Neural progenitor cell (in vitro differentiated cells): ENCODE results near the gene UBE2V1. TPM values are rescaled to one million over a fixed set of nuclear protein-coding genes. Genes with fewer than 3 reads are reported as not detected.
"Not testable (repeated sequence)": the region's sequence is repeated elsewhere in the genome, so short reads cannot be mapped to it uniquely, and the experiment has no call there.

Experiments used
- DNase-seq: peaks from one replicate; pipeline ENCODE4 v3.0.0-alpha.2; 2016; ENCODE audit warnings: low spot score
- H2AFZ ChIP-seq: fragments of 200-600 bp; sonication (generic); replicated peaks from 2 replicates; pipeline ENCODE4 v1.6.1; 2016; ENCODE audit warnings: antibody characterized with exemption
- H3F3A ChIP-seq: fragments of 200-600 bp; sonication (generic); 2 replicates; pipeline ENCODE4 v1.6.1; 2016; ENCODE audit warnings: antibody characterized with exemption, low read depth
- H3K27ac ChIP-seq: fragments of 200-600 bp; sonication (generic); 2 replicates; pipeline ENCODE4 v1.5.1; 2016; ENCODE audit warnings: mild to moderate bottlenecking
- H3K27me3 ChIP-seq: fragments of 200-600 bp; sonication (generic); 2 replicates; pipeline ENCODE4 v1.6.1; 2016; ENCODE audit warnings: mild to moderate bottlenecking, moderate library complexity
- H3K36me3 ChIP-seq: fragments of 200-600 bp; sonication (generic); 2 replicates; pipeline ENCODE4 v1.5.1; 2016
- H3K4me1 ChIP-seq: fragments of 200-600 bp; sonication (generic); 2 replicates; pipeline ENCODE4 v1.6.1; 2016; ENCODE audit warnings: mixed run types
- H3K4me2 ChIP-seq: fragments of 200-600 bp; sonication (generic); 2 replicates; pipeline ENCODE4 v1.6.1; 2016
- H3K4me3 ChIP-seq: fragments of 200-600 bp; sonication (generic); 2 replicates; pipeline ENCODE4 v1.5.1; 2016
- H3K79me2 ChIP-seq: fragments of 200-600 bp; sonication (generic); 2 replicates; pipeline ENCODE4 v1.6.1; 2016; ENCODE audit warnings: low read depth
- H3K9ac ChIP-seq: fragments of 200-600 bp; sonication (generic); 2 replicates; pipeline ENCODE4 v1.6.1; 2016
- H3K9me3 ChIP-seq: fragments of 200-600 bp; sonication (generic); 2 replicates; pipeline ENCODE4 v1.5.1; 2016; ENCODE audit warnings: low read depth
- H4K20me1 ChIP-seq: fragments of 200-600 bp; sonication (generic); 2 replicates; pipeline ENCODE4 v1.6.1; 2016; ENCODE audit warnings: low read depth
- H3K27ac Mint-ChIP-seq: 3 replicates; pipeline ENCODE4 v1.8.0; 2021; ENCODE audit warnings: mixed read lengths
- H3K27me3 Mint-ChIP-seq: 2 replicates; pipeline ENCODE4 v1.8.0; 2022; ENCODE audit warnings: low read depth, mild to moderate bottlenecking, inconsistent platforms, moderate library complexity, mixed read lengths; ENCODE audit not compliant: insufficient read depth
- H3K36me3 Mint-ChIP-seq: 3 replicates; pipeline ENCODE4 v1.8.0; 2021; ENCODE audit warnings: mixed read lengths
- H3K4me1 Mint-ChIP-seq: 3 replicates; pipeline ENCODE4 v1.8.0; 2021; ENCODE audit warnings: mixed read lengths
- H3K4me3 Mint-ChIP-seq: 3 replicates; pipeline ENCODE4 v1.8.0; 2021; ENCODE audit warnings: mild to moderate bottlenecking, moderate library complexity, mixed read lengths
- H3K9me3 Mint-ChIP-seq: 3 replicates; pipeline ENCODE4 v1.8.0; 2020; ENCODE audit warnings: mixed read lengths
- CTCF ChIP-seq: fragments of 200-600 bp; sonication (generic); IDR thresholded peaks from 2 replicates; pipeline ENCODE4 v1.5.1; 2017; ENCODE audit warnings: antibody characterized with exemption, mild to moderate bottlenecking
- EZH2 ChIP-seq: fragments of 200-600 bp; sonication (generic); IDR thresholded peaks from 2 replicates; pipeline ENCODE4 v1.6.1; 2017; ENCODE audit warnings: antibody characterized with exemption, mild to moderate bottlenecking, moderate library complexity
- EZH2phosphoT487 ChIP-seq: fragments of 200-600 bp; sonication (generic); IDR thresholded peaks from 2 replicates; pipeline ENCODE4 v1.6.1; 2017; ENCODE audit warnings: antibody characterized with exemption
- total RNA-seq: library from RNA; depleted of rRNA; stranded (reverse); fragments of >200 nt; gene quantifications from 2 replicates; pipeline ENCODE4 v1.2.3, GENCODE V29; 2015; ENCODE audit warnings: low replicate concordance

The UBE2V1 gene
- total RNA-seq, 1 donor from 2014 or later: 143 TPM

- peaks cover 11% of the 10 kb centered on the region for H3K27me3 Mint-ChIP-seq
- H3K27me3 ChIP-seq: no peaks in the 10 kb centered on the region
- no peaks in the 10 kb centered on the region for H3K9me3 Mint-ChIP-seq
- peaks cover 4% of the 10 kb centered on the region for H3F3A ChIP-seq
- no peak overlapping the region for H3K27ac ChIP-seq
- no peak overlapping the region for H3K4me3 Mint-ChIP-seq
- H3K4me3 ChIP-seq: no peak overlapping the region
- H3K4me2 ChIP-seq: no peak overlapping the region
- no peaks in the 10 kb centered on the region for H4K20me1 ChIP-seq
- H3K9me3 ChIP-seq: no peaks in the 10 kb centered on the region
- peaks cover 7% of the 10 kb centered on the region for H3K4me1 ChIP-seq
- no peak overlapping the region for H3K9ac ChIP-seq
- no peaks in the 10 kb centered on the region for H3K36me3 Mint-ChIP-seq
- H2AFZ ChIP-seq: no peak overlapping the region
- H3K79me2 ChIP-seq: no peaks in the 10 kb centered on the region
- H3K4me1 Mint-ChIP-seq: peaks cover 24% of the 10 kb centered on the region
- no peak overlapping the region for H3K27ac Mint-ChIP-seq
- no peak for DNase-seq
- no peaks in the 10 kb centered on the region for H3K36me3 ChIP-seq
- TF ChIP-seq EZH2phosphoT487: no peak
- no peak for TF ChIP-seq EZH2
- TF ChIP-seq CTCF: no peak
Measured at GRCh38 chr20:50066161-50066834, 46.7 kb downstream of the UBE2V1 start.

GRCh38 chr20:50065325-50065615 is 47.7 kb downstream of the UBE2V1 start:
- peaks cover 9% of the 10 kb centered on the region for H3K27me3 Mint-ChIP-seq

GRCh38 chr20:50063763-50064162 is 49.2 kb downstream of the UBE2V1 start:
- not testable (repeated sequence) for H3K4me3 Mint-ChIP-seq, H3K27ac ChIP-seq, H3K27me3 ChIP-seq, H4K20me1 ChIP-seq, H3K9me3 Mint-ChIP-seq, H2AFZ ChIP-seq, H3K4me3 ChIP-seq, H3K4me1 ChIP-seq, H3F3A ChIP-seq, DNase-seq, H3K9ac ChIP-seq, H3K36me3 ChIP-seq, H3K27ac Mint-ChIP-seq, H3K79me2 ChIP-seq, H3K4me2 ChIP-seq, H3K36me3 Mint-ChIP-seq, H3K9me3 ChIP-seq
- Mint-ChIP-seq H3K27me3 (peaks cover 11% of the 10 kb centered on the region), H3K4me1 (peaks cover 24% of the 10 kb centered on the region)

More at GRCh38 chr20:50065325-50065615, 47.7 kb downstream of the UBE2V1 start:
- Histone ChIP-seq H2AFZ (no peak overlapping the region), H3K4me3 (no peak overlapping the region), H3K9ac (peak overlapping the region; percentile 42), H3F3A (peaks cover 4% of the 10 kb centered on the region), H3K9me3 (no peaks in the 10 kb centered on the region), H3K4me2 (no peak overlapping the region), H3K27me3 (no peaks in the 10 kb centered on the region), H3K36me3 (no peaks in the 10 kb centered on the region), H4K20me1 (no peaks in the 10 kb centered on the region), H3K79me2 (no peaks in the 10 kb centered on the region), H3K4me1 (peaks cover 7% of the 10 kb centered on the region), H3K27ac (no peak overlapping the region)
- peaks cover 24% of the 10 kb centered on the region for H3K4me1 Mint-ChIP-seq
- H3K36me3 Mint-ChIP-seq: no peaks in the 10 kb centered on the region
- H3K27ac Mint-ChIP-seq: no peak overlapping the region
- H3K4me3 Mint-ChIP-seq: no peak overlapping the region
- no peak for DNase-seq
- H3K9me3 Mint-ChIP-seq: no peaks in the 10 kb centered on the region
- TF ChIP-seq EZH2 (no peak), EZH2phosphoT487 (no peak), CTCF (no peak)

- H3K4me1 Mint-ChIP-seq: peaks cover 9% of the 10 kb centered on the region
- Histone ChIP-seq H3K9me3 (no peaks in the 10 kb centered on the region), H3K36me3 (no peaks in the 10 kb centered on the region), H3K4me3 (no peak overlapping the region), H4K20me1 (no peaks in the 10 kb centered on the region), H3K4me2 (no peak overlapping the region), H3K9ac (no peak overlapping the region), H3F3A (no peaks in the 10 kb centered on the region), H3K79me2 (no peaks in the 10 kb centered on the region), H3K4me1 (peaks cover 7% of the 10 kb centered on the region), H3K27ac (no peak overlapping the region), H3K27me3 (no peaks in the 10 kb centered on the region), H2AFZ (no peak overlapping the region)
- TF ChIP-seq EZH2: no peak
- TF ChIP-seq EZH2phosphoT487: no peak
- no peak for TF ChIP-seq CTCF
- H3K27me3 Mint-ChIP-seq: peaks cover 6% of the 10 kb centered on the region
- no peak for DNase-seq
- no peak overlapping the region for H3K4me3 Mint-ChIP-seq
- no peaks in the 10 kb centered on the region for H3K9me3 Mint-ChIP-seq
- H3K36me3 Mint-ChIP-seq: no peaks in the 10 kb centered on the region
- H3K27ac Mint-ChIP-seq: peak overlapping the region; percentile 66
Measured at GRCh38 chr20:50062006-50062838, 50.7 kb downstream of the UBE2V1 start.
